Trophoblast cell (in vitro differentiated cells and primary cell): ENCODE results near the gene CHD6.

ENCODE experiments used
- DNase-seq, 2 donors: peaks; one replicate each; pipeline ENCODE4 v3.0.0-alpha.2; 2016
- H2AFZ ChIP-seq: 2 replicates; pipeline ENCODE4 v1.6.1; 2013; ENCODE audit warnings: low read length, moderate library complexity, mild to moderate bottlenecking; ENCODE audit not compliant: insufficient read depth, poor library complexity
- H2AK5ac ChIP-seq: 2 replicates; pipeline ENCODE4 v1.6.1; 2013; ENCODE audit warnings: mild to moderate bottlenecking, low read length
- H2BK120ac ChIP-seq: 2 replicates; pipeline ENCODE4 v1.6.1; 2013; ENCODE audit warnings: low read length, mild to moderate bottlenecking, moderate library complexity; ENCODE audit not compliant: insufficient read depth, poor library complexity
- H2BK12ac ChIP-seq: 2 replicates; pipeline ENCODE4 v1.6.1; 2013; ENCODE audit warnings: mild to moderate bottlenecking, low read length, moderate library complexity
- H2BK5ac ChIP-seq: 2 replicates; pipeline ENCODE4 v1.6.1; 2013; ENCODE audit warnings: low read length, low read depth, moderate library complexity, mild to moderate bottlenecking; ENCODE audit not compliant: poor library complexity
- H3K14ac ChIP-seq: 2 replicates; pipeline ENCODE4 v1.6.1; 2013; ENCODE audit warnings: mild to moderate bottlenecking, low read length
- H3K18ac ChIP-seq: 2 replicates; pipeline ENCODE4 v1.6.1; 2013; ENCODE audit warnings: mild to moderate bottlenecking, low read length
- H3K23ac ChIP-seq: 2 replicates; pipeline ENCODE4 v1.6.1; 2013; ENCODE audit warnings: low read length
- H3K27ac ChIP-seq: 2 replicates; pipeline ENCODE4 v1.5.1; 2013; ENCODE audit warnings: low read depth, mild to moderate bottlenecking, inconsistent platforms, low read length, moderate library complexity
- H3K27me3 ChIP-seq: 2 replicates; pipeline ENCODE4 v1.6.1; 2013; ENCODE audit warnings: inconsistent platforms, mild to moderate bottlenecking, low read length, moderate library complexity; ENCODE audit not compliant: insufficient read depth
- H3K36me3 ChIP-seq, 2 experiments: 1 replicate in 1 of 2; 2 replicates in 1 of 2; pipeline ENCODE4 v1.6.1; 2013; ENCODE audit warnings: low read length in 2 of 2, mild to moderate bottlenecking in 2 of 2, moderate library complexity in 1 of 2; ENCODE audit not compliant: insufficient read depth in 2 of 2, control insufficient read depth in 1 of 2
- H3K4ac ChIP-seq: 2 replicates; pipeline ENCODE4 v1.6.1; 2013; ENCODE audit warnings: low read depth, mild to moderate bottlenecking, low read length, moderate library complexity
- H3K4me1 ChIP-seq, 2 experiments: 1 replicate in 1 of 2; 2 replicates in 1 of 2; pipeline ENCODE4 v1.6.1; 2013; ENCODE audit warnings: low read length in 2 of 2, mild to moderate bottlenecking in 2 of 2, moderate library complexity in 1 of 2; ENCODE audit not compliant: insufficient read depth in 2 of 2, control insufficient read depth in 1 of 2
- H3K4me2 ChIP-seq: 2 replicates; pipeline ENCODE4 v1.6.1; 2013; ENCODE audit warnings: inconsistent platforms, mild to moderate bottlenecking, low read length, moderate library complexity
- H3K4me3 ChIP-seq: 2 replicates; pipeline ENCODE4 v1.5.1; 2013; ENCODE audit warnings: mild to moderate bottlenecking, low read depth, low read length, inconsistent platforms
- H3K79me1 ChIP-seq: one replicate; pipeline ENCODE4 v1.6.1; 2013; ENCODE audit warnings: low read length
- H3K79me2 ChIP-seq: 2 replicates; pipeline ENCODE4 v1.6.1; 2013; ENCODE audit warnings: low read length, mild to moderate bottlenecking; ENCODE audit not compliant: control insufficient read depth, insufficient read depth, poor library complexity
- H3K9ac ChIP-seq: 2 replicates; pipeline ENCODE4 v1.6.1; 2013; ENCODE audit warnings: mild to moderate bottlenecking, low read length
- H3K9me3 ChIP-seq: 2 replicates; pipeline ENCODE4 v1.6.1; 2013; ENCODE audit warnings: low read depth, mild to moderate bottlenecking, control low read depth, inconsistent platforms, low read length; ENCODE audit not compliant: insufficient read depth
- H4K12ac ChIP-seq: 2 replicates; pipeline ENCODE4 v1.6.1; 2013; ENCODE audit warnings: low read depth, mild to moderate bottlenecking, low read length, moderate library complexity
- H4K8ac ChIP-seq: 2 replicates; pipeline ENCODE4 v1.6.1; 2013; ENCODE audit warnings: low read depth, mild to moderate bottlenecking, low read length, moderate library complexity
- H4K91ac ChIP-seq: one replicate; pipeline ENCODE4 v1.6.1; 2013; ENCODE audit warnings: low read depth, mild to moderate bottlenecking, low read length, moderate library complexity
- WGBS: extraction: QIAGEN DNeasy Blood & Tissue Kit; methylation state at CpG from one replicate; pipeline ENCODE4 v1.1.7; 2013; ENCODE audit warnings: missing lambda C conversion rate; ENCODE audit not compliant: insufficient read length, insufficient coverage; ENCODE audit errors: extremely low coverage; 5-methylcytosine and 5-hydroxymethylcytosine counted together

CHD6 gene

DNA sequence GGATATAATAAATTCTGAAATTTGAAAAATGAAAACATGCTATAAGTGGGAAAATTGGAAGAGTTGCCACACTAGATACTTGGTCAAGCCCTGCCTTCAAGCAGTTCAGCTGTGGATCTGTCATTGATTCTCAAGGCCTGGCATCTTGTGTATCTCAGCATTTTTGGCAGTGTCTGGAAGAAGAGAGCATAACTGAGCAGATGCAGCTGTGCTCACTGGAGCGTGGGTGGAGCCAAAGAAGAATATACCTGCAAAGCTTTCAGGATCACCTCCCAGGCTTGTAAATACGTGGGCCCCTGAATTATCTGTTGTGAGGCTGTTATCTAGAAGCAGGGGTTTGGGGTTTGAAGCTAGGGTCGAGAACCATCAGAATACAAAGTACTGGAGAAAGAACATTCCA is 31.3 kb upstream of the CHD6 start:
- Histone ChIP-seq H2AFZ (no peak overlapping the region), H3K36me3 (no peaks in the 10 kb centered on the region), H3K4me1 (no peaks in the 10 kb centered on the region), H2BK5ac (no peak overlapping the region), H3K14ac (no peak overlapping the region), H4K12ac (no peak overlapping the region), H3K9me3 (no peaks in the 10 kb centered on the region), H3K27ac (no peak overlapping the region), H3K4ac (no peak overlapping the region), H3K79me1 (no peaks in the 10 kb centered on the region), H2BK12ac (no peak overlapping the region), H3K27me3 (no peaks in the 10 kb centered on the region), H4K8ac (no peak overlapping the region), H3K4me2 (no peak overlapping the region), H4K91ac (no peak overlapping the region), H3K9ac (no peak overlapping the region), H3K79me2 (no peaks in the 10 kb centered on the region), H2BK120ac (no peak overlapping the region), H2AK5ac (no peak overlapping the region), H3K18ac (no peak overlapping the region), H3K23ac (no peak overlapping the region), H3K4me3 (no peak overlapping the region)
- no CpG with 5 or more reads among the region's 3 CpGs for WGBS
- DNase-seq, result no peak

DNA sequence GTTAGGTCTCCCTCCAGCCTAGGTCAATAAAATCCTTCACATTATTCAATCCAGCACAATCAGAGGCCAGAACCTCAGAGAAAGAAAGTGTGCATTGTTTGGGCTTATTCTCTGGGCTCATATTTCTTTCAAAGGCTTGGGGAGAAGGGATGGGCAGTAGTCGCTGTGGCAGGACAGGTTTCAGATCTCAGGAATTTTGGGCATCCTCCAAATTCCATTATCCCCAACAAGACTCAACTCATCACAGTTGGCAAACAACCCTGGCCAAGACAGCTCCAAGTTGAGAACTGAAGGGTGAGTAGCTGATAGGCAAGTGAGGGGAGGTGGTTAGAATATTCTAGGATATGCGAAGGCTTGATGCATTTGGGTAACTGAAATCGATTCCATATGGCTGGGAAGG is 27.2 kb upstream of the CHD6 start:
- H3K23ac ChIP-seq, result no peak overlapping the region
- H3K79me2 ChIP-seq, result no peaks in the 10 kb centered on the region
- no peak overlapping the region for H2AFZ ChIP-seq
- no peaks in the 10 kb centered on the region for H3K36me3 ChIP-seq
- no peak overlapping the region for H2BK5ac ChIP-seq
- no peak overlapping the region for H3K9ac ChIP-seq
- no peak overlapping the region for H3K4me2 ChIP-seq
- no peak overlapping the region for H3K27ac ChIP-seq
- no peak overlapping the region for H3K18ac ChIP-seq
- DNase-seq, result no peak
- H3K9me3 ChIP-seq, result no peaks in the 10 kb centered on the region
- H4K91ac ChIP-seq, result no peak overlapping the region
- H3K79me1 ChIP-seq, result no peaks in the 10 kb centered on the region
- H3K4me1 ChIP-seq, result peaks cover 3% of the 10 kb centered on the region in 2 experiments
- H4K12ac ChIP-seq, result no peak overlapping the region
- no peak overlapping the region for H2AK5ac ChIP-seq
- H4K8ac ChIP-seq, result no peak overlapping the region
- no peaks in the 10 kb centered on the region for H3K27me3 ChIP-seq
- no peak overlapping the region for H2BK120ac ChIP-seq
- no peak overlapping the region for H3K14ac ChIP-seq
- H3K4ac ChIP-seq, result no peak overlapping the region
- no peak overlapping the region for H3K4me3 ChIP-seq
- no CpG with 5 or more reads among the region's 3 CpGs for WGBS
- no peak overlapping the region for H2BK12ac ChIP-seq

DNA sequence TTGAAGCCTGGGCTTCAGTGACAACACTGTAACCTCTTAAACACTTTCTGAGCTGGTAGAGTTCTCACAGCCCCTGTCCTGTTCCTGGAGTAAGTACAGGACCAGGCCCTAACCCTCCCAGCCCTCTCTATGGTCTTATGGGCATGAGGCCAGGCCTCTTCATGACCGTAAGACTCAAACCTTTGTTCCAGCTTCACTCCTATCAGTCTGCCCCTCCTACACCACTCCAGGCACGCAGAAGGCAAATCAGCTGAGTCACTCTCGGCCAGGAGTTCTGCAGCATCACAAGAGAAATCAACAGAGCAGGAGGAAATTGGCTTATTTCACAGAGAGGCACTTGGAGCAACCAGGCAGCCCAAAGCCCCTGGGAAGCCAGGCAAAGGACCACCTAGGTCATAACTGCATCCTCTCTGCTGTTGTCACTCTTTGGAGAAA is 25.3 kb upstream of the CHD6 start:
- no peak overlapping the region for H2BK5ac ChIP-seq

DNA sequence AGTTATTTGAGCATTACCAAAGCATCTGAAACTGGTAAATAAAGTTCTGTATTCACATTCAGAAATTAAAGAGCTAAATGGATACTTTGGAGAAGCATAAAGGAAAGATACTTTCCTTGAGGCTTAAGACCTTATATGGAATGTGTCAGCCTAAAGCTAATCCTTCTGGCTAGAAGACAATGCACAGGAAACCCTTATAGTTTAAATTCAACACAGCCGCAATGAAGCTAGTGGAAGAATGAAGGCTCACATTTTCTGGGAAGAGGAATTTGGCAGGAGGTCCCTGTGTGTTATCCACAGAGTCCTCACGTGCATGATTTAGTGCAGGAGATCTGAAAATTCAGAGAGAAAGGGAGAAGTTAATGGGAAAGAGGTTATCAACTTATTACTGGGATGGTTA is 21.5 kb upstream of the CHD6 start:
- H4K8ac ChIP-seq, result no peak overlapping the region
- H3K36me3 ChIP-seq, result no peaks in the 10 kb centered on the region
- H3K27me3 ChIP-seq, result no peaks in the 10 kb centered on the region
- H2BK12ac ChIP-seq, result no peak overlapping the region
- H3K4me3 ChIP-seq, result no peak overlapping the region
- H3K9ac ChIP-seq, result no peak overlapping the region
- H3K4me2 ChIP-seq, result no peak overlapping the region
- H2AFZ ChIP-seq, result no peak overlapping the region
- no CpG with 5 or more reads among the region's 2 CpGs for WGBS
- no peak overlapping the region for H2BK5ac ChIP-seq
- no peak overlapping the region for H4K91ac ChIP-seq
- H3K4me1 ChIP-seq, result peaks cover 3% of the 10 kb centered on the region in 2 experiments
- H3K79me1 ChIP-seq, result no peaks in the 10 kb centered on the region
- H3K23ac ChIP-seq, result no peak overlapping the region
- H3K9me3 ChIP-seq, result no peaks in the 10 kb centered on the region
- no peak overlapping the region for H3K18ac ChIP-seq
- H3K14ac ChIP-seq, result no peak overlapping the region
- H4K12ac ChIP-seq, result no peak overlapping the region
- DNase-seq, result no peak
- no peak overlapping the region for H3K4ac ChIP-seq
- H2AK5ac ChIP-seq, result no peak overlapping the region
- H3K79me2 ChIP-seq, result no peaks in the 10 kb centered on the region
- no peak overlapping the region for H3K27ac ChIP-seq
- no peak overlapping the region for H2BK120ac ChIP-seq

More for the DNA sequence above, 25.3 kb upstream of the CHD6 start:
- H2AFZ ChIP-seq, result no peak overlapping the region
- H3K4ac ChIP-seq, result no peak overlapping the region
- H3K36me3 ChIP-seq, result no peaks in the 10 kb centered on the region
- no CpG with 5 or more reads among the region's 3 CpGs for WGBS
- no peak overlapping the region for H4K91ac ChIP-seq
- H3K18ac ChIP-seq, result no peak overlapping the region
- no peaks in the 10 kb centered on the region for H3K9me3 ChIP-seq
- H3K79me1 ChIP-seq, result no peaks in the 10 kb centered on the region
- H2AK5ac ChIP-seq, result no peak overlapping the region
- no peak overlapping the region for H4K12ac ChIP-seq
- DNase-seq, result peak in 1 of 2 donors; percentile 39
- H2BK12ac ChIP-seq, result no peak overlapping the region
- no peak overlapping the region for H2BK120ac ChIP-seq
- H3K79me2 ChIP-seq, result no peaks in the 10 kb centered on the region
- H3K4me3 ChIP-seq, result no peak overlapping the region
- H3K9ac ChIP-seq, result no peak overlapping the region
- no peak overlapping the region for H3K4me2 ChIP-seq
- no peak overlapping the region for H3K14ac ChIP-seq
- H3K27ac ChIP-seq, result no peak overlapping the region
- H3K23ac ChIP-seq, result no peak overlapping the region
- no peaks in the 10 kb centered on the region for H3K27me3 ChIP-seq
- no peak overlapping the region for H4K8ac ChIP-seq
- H3K4me1 ChIP-seq, result peaks cover 3% of the 10 kb centered on the region in 2 experiments
